GM19025 (cell line): Measurements from ENCODE around the gene ATG7.

Experiments used
- ATAC-seq: cut with Tn5 transposase; IDR thresholded peaks from one replicate; pipeline ENCODE4 v1.9.1; 2021; ENCODE audit warnings: mild to moderate bottlenecking, low read depth, moderate library complexity; ENCODE audit not compliant: unreplicated experiment

Gene ATG7

GRCh38 chr3:11602239-11602840, 330.1 kb downstream of the ATG7 start:
- ATAC-seq, result no peak

DNA sequence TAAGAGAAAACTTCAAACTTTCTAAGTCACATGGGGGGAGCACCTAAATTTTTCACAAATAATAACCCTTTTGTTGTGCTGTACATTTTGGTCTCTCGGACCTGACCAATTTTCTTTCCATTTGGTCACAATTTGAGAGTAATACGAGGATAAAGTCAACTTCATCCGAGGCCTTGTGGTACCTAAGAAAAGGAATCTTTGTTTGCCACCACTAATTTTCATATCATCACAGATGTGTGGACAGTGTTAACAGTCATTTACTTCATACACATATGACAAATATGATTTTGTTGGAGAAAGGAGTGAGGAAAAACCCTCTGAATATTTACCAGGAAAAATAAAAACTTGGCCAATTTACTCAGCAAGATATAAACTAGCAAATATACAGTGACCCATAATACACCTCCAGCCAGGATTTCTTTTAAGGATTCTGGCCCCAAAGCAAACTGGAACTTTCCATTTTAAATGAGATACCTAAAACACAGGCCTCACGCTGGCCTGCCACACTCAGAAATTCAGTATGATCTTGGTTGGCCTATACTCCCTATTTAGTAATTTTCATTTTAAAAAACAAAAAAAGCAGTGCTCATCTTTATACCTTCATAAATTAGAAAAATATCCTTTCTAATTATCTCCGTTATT, 330.8 kb downstream of the ATG7 start:
- no peak for ATAC-seq

DNA sequence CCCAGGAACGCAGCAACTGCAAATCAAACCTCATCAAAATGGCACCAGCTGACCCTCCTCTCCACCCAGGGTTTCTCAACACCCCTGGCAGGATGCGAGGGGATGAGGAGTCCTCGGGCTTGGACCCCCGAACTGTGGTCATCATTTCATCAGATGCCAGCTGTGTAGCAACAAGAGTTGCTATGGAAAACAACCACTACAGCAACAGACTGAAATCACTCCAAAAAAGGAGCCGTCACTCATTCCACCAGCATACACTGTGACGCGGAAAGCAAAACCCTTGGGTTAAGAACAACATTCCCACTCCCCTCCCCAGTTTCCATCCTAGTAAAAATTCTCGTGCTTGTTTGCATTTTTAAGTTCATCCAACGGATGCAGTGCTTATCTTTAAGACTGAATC, 331.4 kb downstream of the ATG7 start:
- ATAC-seq, result no peak

DNA sequence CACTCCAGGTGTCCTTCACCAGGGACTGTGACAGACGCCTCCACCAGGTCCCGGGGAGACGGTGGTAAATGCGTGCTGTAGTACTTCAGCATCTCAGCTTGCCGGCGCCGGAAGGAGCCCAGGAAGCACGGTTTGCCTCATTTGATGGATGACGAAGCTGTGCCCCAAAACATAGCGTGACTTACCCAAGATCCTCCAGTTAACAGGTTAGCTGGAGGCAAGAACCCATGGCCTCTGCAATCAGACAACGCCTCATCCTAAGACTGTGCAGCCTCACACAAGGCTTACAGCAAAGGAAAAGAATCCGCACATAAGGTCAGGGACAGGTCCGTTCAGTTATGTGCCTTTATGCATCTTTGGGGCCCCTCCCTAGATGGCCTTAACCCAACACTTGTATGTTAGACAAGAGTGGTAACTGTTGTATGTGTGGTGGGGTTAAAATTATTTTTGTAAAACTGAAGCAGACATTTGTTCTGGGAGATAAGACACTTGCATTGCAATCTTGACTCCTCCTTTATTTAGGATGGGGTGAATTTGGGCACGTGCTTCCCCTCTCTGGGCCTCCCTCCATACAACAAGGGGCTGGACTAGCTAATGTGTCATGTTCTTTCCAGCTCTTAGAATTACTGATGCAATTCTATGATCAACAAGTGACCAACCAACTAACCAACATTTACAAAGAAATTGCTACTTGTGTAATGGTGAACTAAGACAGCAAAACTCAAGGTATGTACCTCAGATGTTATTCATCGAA, 332.1 kb downstream of the ATG7 start:
- ATAC-seq, result no peak

- no peak for ATAC-seq
These were observed 333.2 kb downstream of the ATG7 start for GRCh38 chr3:11605398-11605797.

GRCh38 chr3:11606090-11606784, 334.0 kb downstream of the ATG7 start:
- ATAC-seq, result no peak

DNA sequence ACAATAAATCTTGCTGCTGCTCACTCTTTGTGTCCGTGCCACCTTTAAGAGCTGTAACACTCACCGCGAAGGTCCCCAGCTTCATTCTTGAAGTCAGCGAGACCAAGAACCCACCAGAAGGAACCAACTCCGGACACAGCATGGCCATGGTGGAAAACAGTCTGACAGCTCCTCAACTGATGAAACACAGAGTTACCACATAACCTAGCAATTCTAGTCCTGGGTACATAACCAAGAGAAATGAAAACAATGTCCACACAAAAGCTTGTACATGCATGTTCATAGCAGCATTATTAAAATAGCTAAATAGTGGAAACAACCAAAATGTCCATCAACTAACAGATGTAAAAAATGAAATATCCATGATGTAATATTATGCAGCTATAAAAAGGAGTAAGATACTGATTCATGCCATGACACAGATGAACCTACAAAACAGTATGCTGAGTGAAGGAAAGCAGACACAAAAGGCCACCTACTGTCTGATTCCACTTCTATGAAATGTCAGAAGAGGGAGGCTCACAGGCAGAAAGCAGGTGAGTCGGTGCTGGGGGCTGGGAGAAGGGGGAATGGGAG, 334.8 kb downstream of the ATG7 start:
- ATAC-seq, result no peak
